ENCODE data around the gene ACAP1. TPM values are rescaled to one million over a fixed set of nuclear protein-coding genes. Genes with fewer than 3 reads are reported as not detected.

The ACAP1 gene
- total and polyA plus RNA-seq, 9 of the 15 experiments (the other 6 are each of a cell fraction or from before 2014, with no cell fraction given): 0.15 to 8.5 (median 2.4) TPM

DNA sequence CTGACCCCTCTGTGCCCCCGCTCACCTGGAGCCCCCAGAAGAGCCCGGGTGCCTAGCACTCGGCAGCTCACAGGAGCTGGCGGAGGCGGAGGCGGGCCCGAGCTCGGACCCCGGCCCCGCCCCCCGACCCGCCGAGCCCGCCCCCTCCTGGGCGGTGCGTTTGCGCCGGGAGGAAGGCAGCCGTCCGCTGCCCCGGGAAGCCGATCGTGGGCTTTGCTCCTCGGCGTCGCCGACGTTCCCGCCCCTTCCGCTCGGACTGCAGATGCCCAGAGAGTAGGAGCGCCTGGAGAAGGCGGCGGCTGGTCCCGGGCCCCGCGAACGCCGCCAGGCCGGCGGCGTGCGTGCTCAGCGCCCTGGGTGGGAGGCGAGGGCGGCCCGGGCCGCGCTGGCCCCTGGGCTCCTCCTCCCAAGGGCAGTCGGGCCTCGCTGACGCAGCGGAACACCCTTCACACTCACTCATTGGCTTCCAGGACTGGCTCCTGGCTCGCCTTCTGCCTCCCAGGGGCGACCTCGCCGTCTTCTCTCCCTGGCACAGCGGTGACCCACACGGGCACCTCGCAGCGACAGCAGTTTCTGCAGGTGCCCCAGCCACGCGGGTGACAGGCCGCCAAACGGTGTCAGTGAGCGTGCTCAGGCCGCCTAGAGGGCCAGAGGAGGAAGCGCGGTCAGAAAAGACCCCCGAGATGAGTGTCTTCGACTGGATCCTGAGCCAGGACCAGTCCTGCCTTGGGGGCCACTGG lies 58.3 kb downstream of the ACAP1 start, which contains the start of gene PLSCR3 (continued):
- TF ChIP-seq, protein P1, sequence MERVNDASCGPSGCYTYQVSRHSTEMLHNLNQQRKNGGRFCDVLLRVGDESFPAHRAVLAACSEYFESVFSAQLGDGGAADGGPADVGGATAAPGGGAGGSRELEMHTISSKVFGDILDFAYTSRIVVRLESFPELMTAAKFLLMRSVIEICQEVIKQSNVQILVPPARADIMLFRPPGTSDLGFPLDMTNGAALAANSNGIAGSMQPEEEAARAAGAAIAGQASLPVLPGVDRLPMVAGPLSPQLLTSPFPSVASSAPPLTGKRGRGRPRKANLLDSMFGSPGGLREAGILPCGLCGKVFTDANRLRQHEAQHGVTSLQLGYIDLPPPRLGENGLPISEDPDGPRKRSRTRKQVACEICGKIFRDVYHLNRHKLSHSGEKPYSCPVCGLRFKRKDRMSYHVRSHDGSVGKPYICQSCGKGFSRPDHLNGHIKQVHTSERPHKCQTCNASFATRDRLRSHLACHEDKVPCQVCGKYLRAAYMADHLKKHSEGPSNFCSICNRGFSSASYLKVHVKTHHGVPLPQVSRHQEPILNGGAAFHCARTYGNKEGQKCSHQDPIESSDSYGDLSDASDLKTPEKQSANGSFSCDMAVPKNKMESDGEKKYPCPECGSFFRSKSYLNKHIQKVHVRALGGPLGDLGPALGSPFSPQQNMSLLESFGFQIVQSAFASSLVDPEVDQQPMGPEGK (CRISPR knock-in tag; IDR thresholded peaks at IDR 0.05; ENCODE audit: borderline replicate concordance): no peak
- peak; percentile 6 for TF ChIP-seq TBP (optimal IDR thresholded peaks at IDR 0.05; ENCODE audit: low read depth, low read length)
- TF ChIP-seq EP300 (IDR thresholded peaks at IDR 0.05; ENCODE audit: low read length): no peak
- TF ChIP-seq, protein P2, sequence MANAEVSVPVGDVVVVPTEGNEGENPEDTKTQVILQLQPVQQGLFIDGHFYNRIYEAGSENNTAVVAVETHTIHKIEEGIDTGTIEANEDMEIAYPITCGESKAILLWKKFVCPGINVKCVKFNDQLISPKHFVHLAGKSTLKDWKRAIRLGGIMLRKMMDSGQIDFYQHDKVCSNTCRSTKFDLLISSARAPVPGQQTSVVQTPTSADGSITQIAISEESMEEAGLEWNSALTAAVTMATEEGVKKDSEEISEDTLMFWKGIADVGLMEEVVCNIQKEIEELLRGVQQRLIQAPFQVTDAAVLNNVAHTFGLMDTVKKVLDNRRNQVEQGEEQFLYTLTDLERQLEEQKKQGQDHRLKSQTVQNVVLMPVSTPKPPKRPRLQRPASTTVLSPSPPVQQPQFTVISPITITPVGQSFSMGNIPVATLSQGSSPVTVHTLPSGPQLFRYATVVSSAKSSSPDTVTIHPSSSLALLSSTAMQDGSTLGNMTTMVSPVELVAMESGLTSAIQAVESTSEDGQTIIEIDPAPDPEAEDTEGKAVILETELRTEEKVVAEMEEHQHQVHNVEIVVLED (CRISPR knock-in tag; IDR thresholded peaks at IDR 0.05): 0 out of 2 replicates have a peak, but pooled peaks have one; percentile 21
- peak; percentile 44; the same call in 1 of the 2 replicates for TF ChIP-seq RB1 (IDR thresholded peaks at IDR 0.05; ENCODE audit: low read depth)
- TF ChIP-seq, protein P3, sequence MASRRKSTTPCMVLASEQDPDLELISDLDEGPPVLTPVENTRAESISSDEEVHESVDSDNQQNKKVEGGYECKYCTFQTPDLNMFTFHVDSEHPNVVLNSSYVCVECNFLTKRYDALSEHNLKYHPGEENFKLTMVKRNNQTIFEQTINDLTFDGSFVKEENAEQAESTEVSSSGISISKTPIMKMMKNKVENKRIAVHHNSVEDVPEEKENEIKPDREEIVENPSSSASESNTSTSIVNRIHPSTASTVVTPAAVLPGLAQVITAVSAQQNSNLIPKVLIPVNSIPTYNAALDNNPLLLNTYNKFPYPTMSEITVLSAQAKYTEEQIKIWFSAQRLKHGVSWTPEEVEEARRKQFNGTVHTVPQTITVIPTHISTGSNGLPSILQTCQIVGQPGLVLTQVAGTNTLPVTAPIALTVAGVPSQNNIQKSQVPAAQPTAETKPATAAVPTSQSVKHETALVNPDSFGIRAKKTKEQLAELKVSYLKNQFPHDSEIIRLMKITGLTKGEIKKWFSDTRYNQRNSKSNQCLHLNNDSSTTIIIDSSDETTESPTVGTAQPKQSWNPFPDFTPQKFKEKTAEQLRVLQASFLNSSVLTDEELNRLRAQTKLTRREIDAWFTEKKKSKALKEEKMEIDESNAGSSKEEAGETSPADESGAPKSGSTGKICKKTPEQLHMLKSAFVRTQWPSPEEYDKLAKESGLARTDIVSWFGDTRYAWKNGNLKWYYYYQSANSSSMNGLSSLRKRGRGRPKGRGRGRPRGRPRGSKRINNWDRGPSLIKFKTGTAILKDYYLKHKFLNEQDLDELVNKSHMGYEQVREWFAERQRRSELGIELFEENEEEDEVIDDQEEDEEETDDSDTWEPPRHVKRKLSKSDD (conservative IDR thresholded peaks at IDR 0.05; ENCODE audit: low read length): no peak
- TF ChIP-seq, protein P4, sequence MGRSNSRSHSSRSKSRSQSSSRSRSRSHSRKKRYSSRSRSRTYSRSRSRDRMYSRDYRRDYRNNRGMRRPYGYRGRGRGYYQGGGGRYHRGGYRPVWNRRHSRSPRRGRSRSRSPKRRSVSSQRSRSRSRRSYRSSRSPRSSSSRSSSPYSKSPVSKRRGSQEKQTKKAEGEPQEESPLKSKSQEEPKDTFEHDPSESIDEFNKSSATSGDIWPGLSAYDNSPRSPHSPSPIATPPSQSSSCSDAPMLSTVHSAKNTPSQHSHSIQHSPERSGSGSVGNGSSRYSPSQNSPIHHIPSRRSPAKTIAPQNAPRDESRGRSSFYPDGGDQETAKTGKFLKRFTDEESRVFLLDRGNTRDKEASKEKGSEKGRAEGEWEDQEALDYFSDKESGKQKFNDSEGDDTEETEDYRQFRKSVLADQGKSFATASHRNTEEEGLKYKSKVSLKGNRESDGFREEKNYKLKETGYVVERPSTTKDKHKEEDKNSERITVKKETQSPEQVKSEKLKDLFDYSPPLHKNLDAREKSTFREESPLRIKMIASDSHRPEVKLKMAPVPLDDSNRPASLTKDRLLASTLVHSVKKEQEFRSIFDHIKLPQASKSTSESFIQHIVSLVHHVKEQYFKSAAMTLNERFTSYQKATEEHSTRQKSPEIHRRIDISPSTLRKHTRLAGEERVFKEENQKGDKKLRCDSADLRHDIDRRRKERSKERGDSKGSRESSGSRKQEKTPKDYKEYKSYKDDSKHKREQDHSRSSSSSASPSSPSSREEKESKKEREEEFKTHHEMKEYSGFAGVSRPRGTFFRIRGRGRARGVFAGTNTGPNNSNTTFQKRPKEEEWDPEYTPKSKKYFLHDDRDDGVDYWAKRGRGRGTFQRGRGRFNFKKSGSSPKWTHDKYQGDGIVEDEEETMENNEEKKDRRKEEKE (IDR thresholded peaks at IDR 0.05; ENCODE audit: borderline replicate concordance in 1 of 2, control insufficient read depth in 1 of 2, low read depth in 2 of 2, low read length in 1 of 2): no peak
- no peak for TF ChIP-seq RCOR1 (IDR thresholded peaks at IDR 0.05; ENCODE audit: borderline replicate concordance in 1 of 2, low read depth in 2 of 2, low read length in 2 of 2)
- no peak for TF ChIP-seq ZNF174 (CRISPR knock-in tag; IDR thresholded peaks at IDR 0.05)
- no peak for TF ChIP-seq ZKSCAN8 (CRISPR knock-in tag; IDR thresholded peaks at IDR 0.05)
- TF ChIP-seq, protein P5, sequence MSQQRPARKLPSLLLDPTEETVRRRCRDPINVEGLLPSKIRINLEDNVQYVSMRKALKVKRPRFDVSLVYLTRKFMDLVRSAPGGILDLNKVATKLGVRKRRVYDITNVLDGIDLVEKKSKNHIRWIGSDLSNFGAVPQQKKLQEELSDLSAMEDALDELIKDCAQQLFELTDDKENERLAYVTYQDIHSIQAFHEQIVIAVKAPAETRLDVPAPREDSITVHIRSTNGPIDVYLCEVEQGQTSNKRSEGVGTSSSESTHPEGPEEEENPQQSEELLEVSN (IDR thresholded peaks at IDR 0.05; ENCODE audit: borderline replicate concordance in 1 of 2, extremely low read depth in 1 of 2, insufficient read depth in 1 of 2, insufficient read length in 1 of 2, low read depth in 1 of 2, low read length in 1 of 2, poor library complexity in 1 of 2, severe bottlenecking in 1 of 2): peak; percentile 74 to 82
- no peak for TF ChIP-seq CBFA2T3 (IDR thresholded peaks at IDR 0.05)
- no peak for TF ChIP-seq CHD2 (IDR thresholded peaks at IDR 0.05; ENCODE audit: low read depth, low read length)
- TF ChIP-seq ZNF316 (IDR thresholded peaks at IDR 0.05): peak; percentile 53; the same call in 1 of the 2 replicates
- TF ChIP-seq HMGN3 (IDR thresholded peaks at IDR 0.05; ENCODE audit: borderline replicate concordance, extremely low read depth, insufficient read length, low read depth, low read length): peak; percentile 52
- no peak for TF ChIP-seq SOX6 (IDR thresholded peaks at IDR 0.05)

All from K562 (cell line).